Bronchial epithelial cell (primary cell): ENCODE results near the gene HOXA3. TPM values are rescaled to one million over a fixed set of nuclear protein-coding genes. Genes with fewer than 3 reads are reported as not detected.

Experiments used
- DNase-seq: peaks from one replicate; pipeline ENCODE4 v3.0.0-alpha.2; 2010; ENCODE audit warnings: low read depth
- FAIRE-seq: peaks from 2 replicates; lab custom pipeline; 2011; peaks lifted over from hg19 to GRCh38; lab: Jason Lieb, UNC
- H3K27me3 ChIP-seq: 2 replicates; pipeline ENCODE4 v1.5.1; 2011; ENCODE audit warnings: low read length; ENCODE audit not compliant: control insufficient read depth, insufficient read depth
- H3K36me3 ChIP-seq: 2 replicates; pipeline ENCODE4 v1.5.1; 2011; ENCODE audit warnings: low read length; ENCODE audit not compliant: control insufficient read depth, insufficient read depth
- H3K4me3 ChIP-seq: 2 replicates; pipeline ENCODE4 v1.5.1; 2011; ENCODE audit warnings: mild to moderate bottlenecking, low read depth, low read length, control low read depth
- CTCF ChIP-seq: IDR thresholded peaks from 2 replicates; pipeline ENCODE4 v1.5.1; 2011; ENCODE audit warnings: mild to moderate bottlenecking, moderate library complexity, low read length, control low read depth, inconsistent platforms; ENCODE audit not compliant: insufficient read depth, severe bottlenecking
- total RNA-seq: library from RNA; depleted of rRNA; stranded (reverse); fragments of >200 nt; gene quantifications from 2 replicates; pipeline ENCODE4 v1.2.1, GENCODE V29; 2014

HOXA3 gene
- total RNA-seq, 1 donor from 2014 or later = not detected

- no peak for FAIRE-seq
- H3K27me3 ChIP-seq = peaks cover 58% of the 10 kb centered on the region
- TF ChIP-seq CTCF = no peak
- no peak for DNase-seq
- H3K4me3 ChIP-seq = no peak overlapping the region
- no peaks in the 10 kb centered on the region for H3K36me3 ChIP-seq
Observed at GRCh38 chr7:27133409-27134231, 18.8 kb downstream of the HOXA3 start.

- Histone ChIP-seq H3K36me3 (no peaks in the 10 kb centered on the region), H3K4me3 (no peak overlapping the region), H3K27me3 (peaks cover 58% of the 10 kb centered on the region)
- FAIRE-seq (no peak), DNase-seq (no peak)
- TF ChIP-seq CTCF = no peak
Observed at GRCh38 chr7:27132978-27133377, 19.4 kb downstream of the HOXA3 start.

GRCh38 chr7:27132214-27132613 is 20.2 kb downstream of the HOXA3 start:
- Histone ChIP-seq H3K27me3 (peaks cover 60% of the 10 kb centered on the region), H3K4me3 (no peak overlapping the region), H3K36me3 (no peaks in the 10 kb centered on the region)
- no peak for TF ChIP-seq CTCF
- no peak for DNase-seq
- FAIRE-seq = no peak

GRCh38 chr7:27131390-27131819 is 21.0 kb downstream of the HOXA3 start:
- Histone ChIP-seq H3K36me3 (no peaks in the 10 kb centered on the region), H3K4me3 (no peak overlapping the region), H3K27me3 (peaks cover 61% of the 10 kb centered on the region)
- TF ChIP-seq CTCF = no peak
- DNase-seq (no peak), FAIRE-seq (no peak)

- DNase-seq (no peak), FAIRE-seq (no peak)
- H3K4me3 ChIP-seq = peak within 1 kb of the TSS; percentile 18
- no peak for TF ChIP-seq CTCF
- no peaks in the 10 kb centered on the region for H3K36me3 ChIP-seq
- H3K27me3 ChIP-seq = peaks cover 62% of the 10 kb centered on the region
Observed at GRCh38 chr7:27130540-27131389, 21.6 kb downstream of the HOXA3 start, which contains the start of gene HOXA4. HOXA4 (minus strand) TSS chr7:27130757; CDS start chr7:27130733, 24 bp downstream.
